ENCODE measurements around the gene AHCYL2. TPM values are rescaled to one million over a fixed set of nuclear protein-coding genes. Genes with fewer than 3 reads are reported as not detected.

The AHCYL2 gene
- total RNA-seq, 1 experiment from 2014 or later = 20.2 TPM

Other genes starting within 250 kb of the AHCYL2 start
- gene TNPO3, start 169.9 kb upstream of the AHCYL2 start, total RNA-seq (2021; ENCODE audit: unreplicated experiment) = 71.8 TPM
- gene TSPAN33, start 80.3 kb upstream of the AHCYL2 start, total RNA-seq (2021; ENCODE audit: unreplicated experiment) = 5.4 TPM
- 2.9 TPM for gene SMO, start 36.4 kb upstream of the AHCYL2 start, total RNA-seq (2021; ENCODE audit: unreplicated experiment)
- gene STRIP2, start 209.4 kb downstream of the AHCYL2 start, total RNA-seq (2021; ENCODE audit: unreplicated experiment) = 5.1 TPM